KMS-11 (cell line): Measurements from ENCODE around the gene RUNX1.

Experiments
- H2AFZ ChIP-seq: fragments of 200-600 bp; sonication (generic); 2 replicates; pipeline ENCODE4 v1.6.1; 2016; ENCODE audit warnings: antibody characterized with exemption, mixed run types, low read depth
- H3K27ac ChIP-seq: fragments of 200-600 bp; sonication (generic); 2 replicates; pipeline ENCODE4 v1.6.1; 2016; ENCODE audit warnings: mild to moderate bottlenecking, mixed run types
- H3K27me3 ChIP-seq: fragments of 200-600 bp; sonication (generic); 2 replicates; pipeline ENCODE4 v1.6.1; 2017; ENCODE audit warnings: mild to moderate bottlenecking, low read depth, mixed run types, moderate library complexity; ENCODE audit not compliant: insufficient read depth
- H3K36me3 ChIP-seq: fragments of 200-600 bp; sonication (generic); 2 replicates; pipeline ENCODE4 v1.6.1; 2017; ENCODE audit warnings: mild to moderate bottlenecking, mixed run types; ENCODE audit not compliant: insufficient read depth
- H3K4me1 ChIP-seq: fragments of 200-600 bp; sonication (generic); 2 replicates; pipeline ENCODE4 v1.6.1; 2016; ENCODE audit warnings: mild to moderate bottlenecking, low read depth, mixed run types; ENCODE audit not compliant: poor library complexity, severe bottlenecking
- H3K4me2 ChIP-seq: fragments of 200-600 bp; sonication (generic); 2 replicates; pipeline ENCODE4 v1.7.0; 2016; ENCODE audit warnings: mild to moderate bottlenecking, mixed run types
- H3K4me3 ChIP-seq: fragments of 200-600 bp; sonication (generic); IDR thresholded peaks from 2 replicates; pipeline ENCODE4 v1.6.1; 2017; ENCODE audit warnings: low read depth, low read length, mixed read lengths; ENCODE audit not compliant: insufficient read depth
- H3K79me2 ChIP-seq: fragments of 200-600 bp; sonication (generic); 2 replicates; pipeline ENCODE4 v1.6.1; 2016; ENCODE audit warnings: low read depth, mixed run types; ENCODE audit not compliant: insufficient read depth
- H3K9ac ChIP-seq: fragments of 200-600 bp; sonication (generic); 2 replicates; pipeline ENCODE4 v1.6.1; 2016; ENCODE audit warnings: mild to moderate bottlenecking, mixed run types
- H4K20me1 ChIP-seq: fragments of 200-600 bp; sonication (generic); 2 replicates; pipeline ENCODE4 v1.6.1; 2016; ENCODE audit warnings: mild to moderate bottlenecking, mixed run types; ENCODE audit not compliant: insufficient read depth
- TF ChIP-seq, protein P1 (sequence below): fragments of 200-600 bp; sonication (generic); conservative IDR thresholded peaks from 2 replicates; pipeline ENCODE4 v1.6.1; 2017; ENCODE audit warnings: low read depth, mild to moderate bottlenecking, antibody characterized with exemption, low read length, moderate library complexity, mixed read lengths

Gene RUNX1

DNA sequence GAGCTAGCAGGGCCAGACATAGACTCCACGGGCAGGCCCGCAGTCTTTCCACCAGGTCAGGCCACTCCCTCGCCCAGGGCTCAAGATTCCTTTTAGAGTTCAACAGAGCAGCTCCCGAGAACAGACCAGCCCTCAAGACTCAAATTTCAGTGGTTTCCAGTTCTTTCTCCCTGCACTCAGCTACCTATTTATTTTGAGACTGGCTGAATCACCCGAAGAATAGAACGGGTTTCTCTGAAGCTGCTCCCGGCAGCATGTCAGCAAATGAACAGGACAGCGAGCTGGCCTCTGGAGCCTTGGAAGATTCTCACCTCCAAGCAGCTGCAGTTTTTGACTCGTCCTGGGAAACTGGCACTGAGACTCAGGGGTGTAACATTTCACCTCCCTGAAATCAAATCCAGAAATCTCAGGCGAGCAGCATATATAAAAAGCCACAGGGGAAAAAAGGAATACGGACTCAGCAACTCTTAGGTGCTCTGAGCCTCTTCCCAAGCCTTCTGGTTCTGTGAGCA is 202.4 kb downstream of the RUNX1 start:
- H3K4me3 ChIP-seq = no peak overlapping the region
- H4K20me1 ChIP-seq = no peaks in the 10 kb centered on the region
- H3K27me3 ChIP-seq = no peaks in the 10 kb centered on the region
- H3K36me3 ChIP-seq = no peaks in the 10 kb centered on the region
- no peaks in the 10 kb centered on the region for H3K79me2 ChIP-seq
- H3K4me2 ChIP-seq = peak overlapping the region; percentile 83
- TF ChIP-seq, protein P1, sequence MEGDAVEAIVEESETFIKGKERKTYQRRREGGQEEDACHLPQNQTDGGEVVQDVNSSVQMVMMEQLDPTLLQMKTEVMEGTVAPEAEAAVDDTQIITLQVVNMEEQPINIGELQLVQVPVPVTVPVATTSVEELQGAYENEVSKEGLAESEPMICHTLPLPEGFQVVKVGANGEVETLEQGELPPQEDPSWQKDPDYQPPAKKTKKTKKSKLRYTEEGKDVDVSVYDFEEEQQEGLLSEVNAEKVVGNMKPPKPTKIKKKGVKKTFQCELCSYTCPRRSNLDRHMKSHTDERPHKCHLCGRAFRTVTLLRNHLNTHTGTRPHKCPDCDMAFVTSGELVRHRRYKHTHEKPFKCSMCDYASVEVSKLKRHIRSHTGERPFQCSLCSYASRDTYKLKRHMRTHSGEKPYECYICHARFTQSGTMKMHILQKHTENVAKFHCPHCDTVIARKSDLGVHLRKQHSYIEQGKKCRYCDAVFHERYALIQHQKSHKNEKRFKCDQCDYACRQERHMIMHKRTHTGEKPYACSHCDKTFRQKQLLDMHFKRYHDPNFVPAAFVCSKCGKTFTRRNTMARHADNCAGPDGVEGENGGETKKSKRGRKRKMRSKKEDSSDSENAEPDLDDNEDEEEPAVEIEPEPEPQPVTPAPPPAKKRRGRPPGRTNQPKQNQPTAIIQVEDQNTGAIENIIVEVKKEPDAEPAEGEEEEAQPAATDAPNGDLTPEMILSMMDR = no peak
- H3K27ac ChIP-seq = peak overlapping the region; percentile 51; the same call in 1 of the 2 replicates
- H3K4me1 ChIP-seq = peaks cover 51% of the 10 kb centered on the region
- H3K9ac ChIP-seq = peak overlapping the region; percentile 18; the same call in 1 of the 2 replicates
- H2AFZ ChIP-seq = peak overlapping the region; percentile 49; the same call in 1 of the 2 replicates

DNA sequence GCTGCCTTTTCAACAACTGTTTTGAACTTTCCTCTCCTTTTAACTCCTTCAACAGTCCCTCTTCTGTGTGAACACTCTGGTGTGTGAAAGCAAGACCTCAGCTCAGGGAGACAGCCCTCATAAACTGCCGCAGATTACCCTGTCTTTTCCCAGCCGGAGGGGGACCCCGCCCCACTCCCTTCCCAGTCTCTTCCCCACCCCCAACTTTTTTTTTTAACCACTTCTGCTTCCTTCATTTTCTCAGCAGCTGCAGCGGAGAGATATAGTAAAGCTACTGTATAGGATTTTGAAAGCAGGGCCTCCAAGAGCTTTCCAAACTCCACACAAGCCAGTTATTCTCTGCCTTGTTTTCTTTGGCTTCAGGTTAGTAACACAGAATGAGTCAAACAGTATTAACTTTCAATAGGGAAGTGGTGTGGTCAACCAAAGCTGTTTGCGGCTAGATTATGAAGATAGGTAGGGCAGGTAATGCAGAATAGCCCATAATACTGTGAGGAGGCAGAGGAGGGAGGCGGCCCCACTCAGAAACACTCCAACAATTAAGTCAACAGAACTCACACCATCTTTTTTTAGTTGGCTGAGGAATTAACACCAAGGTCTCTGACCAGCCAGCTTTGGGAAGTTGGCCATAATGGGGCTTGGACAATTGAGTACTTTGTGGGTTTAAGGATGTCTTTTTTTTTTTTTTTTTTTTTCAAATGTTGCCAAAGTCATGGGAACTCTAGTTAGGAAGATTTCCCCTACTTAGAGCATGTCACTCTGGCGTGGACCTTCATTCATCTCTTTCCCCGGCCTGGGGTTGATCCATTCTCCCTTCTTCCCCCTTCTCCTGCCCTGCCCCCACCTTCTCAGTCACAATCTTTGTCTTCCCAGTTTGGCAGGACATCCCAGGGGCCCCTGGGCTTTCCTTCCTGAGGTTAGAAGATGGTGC is 203.3 kb downstream of the RUNX1 start:
- H3K36me3 ChIP-seq = no peaks in the 10 kb centered on the region
- peaks cover 51% of the 10 kb centered on the region for H3K4me1 ChIP-seq
- no peaks in the 10 kb centered on the region for H4K20me1 ChIP-seq

DNA sequence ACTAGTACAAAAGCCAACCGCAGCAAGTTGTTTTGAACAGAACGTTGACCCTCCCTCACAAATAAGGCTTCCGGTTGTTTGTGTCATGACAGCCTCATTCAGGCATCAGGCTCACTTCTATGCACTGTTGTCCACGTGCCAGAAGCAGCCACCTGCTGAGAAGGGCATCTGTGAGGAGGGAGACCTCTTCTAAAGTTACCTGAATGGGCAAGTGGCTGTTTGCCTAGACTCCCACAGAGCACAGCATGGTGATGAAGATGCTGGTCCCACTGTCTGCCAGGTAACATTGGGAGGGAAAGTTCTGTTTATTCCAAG is 204.2 kb downstream of the RUNX1 start:
- no peak overlapping the region for H3K9ac ChIP-seq
- H3K4me3 ChIP-seq = no peak overlapping the region
- no peaks in the 10 kb centered on the region for H4K20me1 ChIP-seq
- peak overlapping the region; percentile 45 for H2AFZ ChIP-seq
- H3K27ac ChIP-seq = peak overlapping the region; percentile 23; the same call in 1 of the 2 replicates
- TF ChIP-seq, protein P1 = no peak
- peaks cover 51% of the 10 kb centered on the region for H3K4me1 ChIP-seq
- H3K79me2 ChIP-seq = no peaks in the 10 kb centered on the region
- H3K27me3 ChIP-seq = no peaks in the 10 kb centered on the region
- peak overlapping the region; percentile 83 for H3K4me2 ChIP-seq
- H3K36me3 ChIP-seq = no peaks in the 10 kb centered on the region

More for the DNA sequence above, 203.3 kb downstream of the RUNX1 start:
- peak overlapping the region; percentile 51; the same call in 1 of the 2 replicates for H3K27ac ChIP-seq
- H3K79me2 ChIP-seq = no peaks in the 10 kb centered on the region
- peak overlapping the region; percentile 49; the same call in 1 of the 2 replicates for H2AFZ ChIP-seq
- TF ChIP-seq, protein P1 = no peak
- H3K27me3 ChIP-seq = no peaks in the 10 kb centered on the region
- peak overlapping the region; percentile 18; the same call in 1 of the 2 replicates for H3K9ac ChIP-seq
- H3K4me2 ChIP-seq = peak overlapping the region; percentile 83
- no peak overlapping the region for H3K4me3 ChIP-seq

DNA sequence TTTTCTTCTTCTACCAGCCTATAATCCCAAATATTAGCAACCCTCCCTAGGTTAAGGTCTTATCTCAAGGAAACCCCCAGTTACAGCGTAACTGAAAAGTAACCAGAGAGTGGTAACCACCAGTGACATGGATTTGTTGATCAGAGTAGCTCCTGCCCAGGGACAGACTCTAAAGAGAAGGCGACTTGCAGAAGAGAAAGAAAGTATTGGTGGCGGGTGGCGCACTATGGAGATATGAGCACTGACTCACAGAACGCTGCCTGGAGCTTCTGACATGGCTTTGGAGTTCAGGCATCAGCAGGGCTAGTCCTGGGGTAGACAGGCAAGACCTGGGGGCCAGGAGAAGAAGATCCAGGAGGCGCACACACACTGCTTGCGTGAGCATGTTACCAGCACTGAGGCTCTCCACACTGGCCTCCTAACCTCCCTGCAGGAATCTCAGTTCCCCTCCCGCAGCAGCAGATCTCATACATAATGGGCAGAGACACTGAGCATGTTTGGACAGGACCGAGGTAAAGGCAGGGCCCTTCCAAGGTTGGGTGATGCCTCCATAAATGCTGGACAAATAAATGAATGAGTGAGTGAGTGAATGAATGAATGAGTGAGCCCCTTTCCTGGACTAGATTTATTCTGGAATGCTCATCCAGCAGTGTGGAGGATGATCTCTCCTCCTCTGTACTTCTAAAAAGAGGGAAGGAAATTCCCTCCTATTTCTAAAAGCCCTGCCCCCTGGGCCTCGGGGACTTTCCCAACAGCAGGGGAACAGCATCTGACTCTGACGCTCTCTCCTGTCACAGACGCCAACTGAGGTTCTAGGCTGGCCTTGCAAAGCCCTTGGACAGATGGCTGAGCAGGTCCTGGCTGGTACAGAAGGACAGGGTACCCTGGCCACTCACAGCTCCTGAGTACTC is 204.8 kb downstream of the RUNX1 start:
- Histone ChIP-seq H3K27ac (peak overlapping the region; percentile 23; the same call in 1 of the 2 replicates), H3K9ac (no peak overlapping the region), H3K4me3 (no peak overlapping the region), H3K4me1 (peaks cover 51% of the 10 kb centered on the region), H3K79me2 (no peaks in the 10 kb centered on the region), H3K4me2 (peak overlapping the region; percentile 83), H4K20me1 (no peaks in the 10 kb centered on the region), H3K27me3 (no peaks in the 10 kb centered on the region), H3K36me3 (no peaks in the 10 kb centered on the region), H2AFZ (peak overlapping the region; percentile 45)
- TF ChIP-seq, protein P1 = no peak
